ENCODE measurements around the gene PADI3. TPM values are rescaled to one million over a fixed set of nuclear protein-coding genes. Genes with fewer than 3 reads are reported as not detected.

PADI3 gene
- total and polyA plus RNA-seq, 2 experiments from 2014 or later, result 0.37 to 0.80 TPM

GRCh38 chr1:17213782-17214148, 35.1 kb upstream of the PADI3 start:
- no peak for DNase-seq (ENCODE audit: low spot score)
- H3K27me3 ChIP-seq (ENCODE audit: insufficient read depth), result no peaks in the 10 kb centered on the region
- no peak overlapping the region for H3K4me3 ChIP-seq
- H3K9me2 ChIP-seq (ENCODE audit: insufficient read depth), result no peaks in the 10 kb centered on the region
- H3K27ac ChIP-seq (ENCODE audit: low read depth), result no peak overlapping the region
- no peaks in the 10 kb centered on the region for H3K36me3 ChIP-seq (ENCODE audit: insufficient read depth)
- ATAC-seq, result no peak
- no peaks in the 10 kb centered on the region for H3K36me3 Mint-ChIP-seq (ENCODE audit: low read depth)
- H3K4me3 Mint-ChIP-seq, result no peak overlapping the region
- no peak overlapping the region for H3K27ac Mint-ChIP-seq
- H4K20me1 ChIP-seq (replicated peaks; ENCODE audit: insufficient read depth), result no peaks in the 10 kb centered on the region
- no peak overlapping the region for H2AFZ ChIP-seq
- H3K9me3 Mint-ChIP-seq, result no peaks in the 10 kb centered on the region
- no peaks in the 10 kb centered on the region for H3F3A ChIP-seq (replicated peaks; ENCODE audit: low read depth)
- H3K27me3 Mint-ChIP-seq (ENCODE audit: insufficient read depth, low read depth, poor library complexity), result peaks cover 6% of the 10 kb centered on the region
- no peaks in the 10 kb centered on the region for H3K4me1 ChIP-seq (ENCODE audit: insufficient read depth)
- peaks cover 34% of the 10 kb centered on the region for H3K4me1 Mint-ChIP-seq
- no peak overlapping the region for H3K4me2 ChIP-seq
- TF ChIP-seq REST (IDR thresholded peaks at IDR 0.05; ENCODE audit: unreplicated experiment) (no peak), JUNB (IDR thresholded peaks at IDR 0.05; ENCODE audit: unreplicated experiment) (no peak), ZNF114 (CRISPR knock-in tag; IDR thresholded peaks at IDR 0.05) (no peak), ZNF331 (CRISPR knock-in tag; IDR thresholded peaks at IDR 0.05; ENCODE audit: low read depth) (no peak), CTCF (conservative IDR thresholded peaks at IDR 0.05; ENCODE audit: low read depth in 2 of 2) (no peak), NANOG (IDR thresholded peaks at IDR 0.05; ENCODE audit: borderline replicate concordance) (no peak), EZH2phosphoT487 (IDR thresholded peaks at IDR 0.05; ENCODE audit: unreplicated experiment) (no peak), POLR2AphosphoS5 (IDR thresholded peaks at IDR 0.05; ENCODE audit: low read depth) (no peak), STAT1 (IDR thresholded peaks at IDR 0.05; ENCODE audit: unreplicated experiment) (no peak)
- TF ChIP-seq, protein P1, sequence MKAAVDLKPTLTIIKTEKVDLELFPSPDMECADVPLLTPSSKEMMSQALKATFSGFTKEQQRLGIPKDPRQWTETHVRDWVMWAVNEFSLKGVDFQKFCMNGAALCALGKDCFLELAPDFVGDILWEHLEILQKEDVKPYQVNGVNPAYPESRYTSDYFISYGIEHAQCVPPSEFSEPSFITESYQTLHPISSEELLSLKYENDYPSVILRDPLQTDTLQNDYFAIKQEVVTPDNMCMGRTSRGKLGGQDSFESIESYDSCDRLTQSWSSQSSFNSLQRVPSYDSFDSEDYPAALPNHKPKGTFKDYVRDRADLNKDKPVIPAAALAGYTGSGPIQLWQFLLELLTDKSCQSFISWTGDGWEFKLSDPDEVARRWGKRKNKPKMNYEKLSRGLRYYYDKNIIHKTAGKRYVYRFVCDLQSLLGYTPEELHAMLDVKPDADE (IDR thresholded peaks at IDR 0.05), result no peak
- H3K79me2 ChIP-seq (replicated peaks; ENCODE audit: insufficient read depth), result no peaks in the 10 kb centered on the region

Data from GM23338 (cell line).